Measurements from ENCODE around the gene PXK.

Gene PXK

DNA sequence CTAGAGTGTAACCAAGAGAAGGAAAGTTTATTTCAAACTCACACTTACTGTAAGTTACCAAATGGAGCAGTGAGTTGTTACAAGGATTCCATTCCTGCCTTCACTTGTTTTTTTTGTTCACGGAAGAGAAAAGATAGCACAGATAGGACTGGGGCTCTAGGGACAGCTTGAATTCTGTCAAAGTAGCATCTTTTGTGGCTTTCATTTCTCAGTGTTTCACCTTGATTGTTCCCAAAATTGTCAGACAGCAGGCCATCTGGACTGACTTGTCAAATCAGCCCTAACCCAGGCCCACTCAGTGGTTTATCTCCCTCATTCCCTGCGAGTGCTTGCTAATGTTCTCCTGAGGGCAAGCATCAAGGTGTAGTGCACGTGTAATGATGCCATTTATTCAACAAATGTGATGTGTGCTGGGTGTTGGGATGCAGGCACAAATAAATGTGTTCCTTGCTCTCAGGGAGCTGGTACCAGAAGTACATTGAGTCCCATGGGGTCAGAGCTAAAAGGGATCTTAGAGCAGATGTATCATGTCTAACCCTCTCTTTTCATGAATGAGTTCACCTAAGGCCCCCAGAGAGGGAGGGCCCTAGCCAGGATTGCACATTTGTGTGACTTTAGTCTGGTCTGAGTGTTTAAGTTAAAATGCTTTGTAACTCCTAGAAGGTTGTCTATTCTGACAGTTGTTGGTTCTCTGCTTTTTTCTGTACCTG is 51.8 kb downstream of the PXK start:
- DNase-seq (ENCODE audit: low read depth): no peak

DNA sequence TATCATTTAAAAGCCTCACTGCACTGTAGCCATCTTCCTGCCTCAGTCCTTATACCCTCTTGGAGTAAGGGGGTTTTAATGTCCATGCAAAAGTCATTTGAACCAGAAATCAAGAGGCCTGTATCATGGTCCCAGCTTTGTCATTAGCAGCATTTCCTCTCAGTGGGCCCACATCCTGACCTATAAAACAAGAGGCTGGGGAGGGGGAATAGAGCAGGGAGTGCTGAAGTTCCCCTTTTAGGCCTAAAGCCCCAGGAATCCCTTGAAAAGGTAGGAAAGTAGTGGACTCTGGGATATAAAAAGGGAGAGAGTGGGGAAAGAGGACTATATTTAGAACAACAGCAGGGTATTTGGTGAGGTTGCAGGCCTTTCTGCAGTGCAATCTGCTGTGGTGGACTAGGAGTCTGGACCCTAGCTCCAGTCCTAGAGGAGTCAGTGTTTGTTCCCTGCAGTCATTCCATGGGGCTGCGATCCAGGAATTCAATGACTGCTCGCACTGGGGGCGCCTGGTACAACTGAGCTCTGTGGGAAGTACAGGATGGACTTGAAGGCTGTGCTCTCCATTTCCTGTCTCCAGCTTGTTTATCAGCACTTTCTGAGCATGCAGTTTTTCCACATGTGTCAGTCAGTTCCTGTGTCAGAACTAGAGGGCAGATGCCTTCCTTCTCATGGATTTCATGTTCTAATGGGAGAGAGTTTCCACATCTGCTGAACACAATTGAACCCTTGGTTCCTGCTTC is 54.1 kb downstream of the PXK start:
- no peak for DNase-seq (ENCODE audit: low read depth)

DNA sequence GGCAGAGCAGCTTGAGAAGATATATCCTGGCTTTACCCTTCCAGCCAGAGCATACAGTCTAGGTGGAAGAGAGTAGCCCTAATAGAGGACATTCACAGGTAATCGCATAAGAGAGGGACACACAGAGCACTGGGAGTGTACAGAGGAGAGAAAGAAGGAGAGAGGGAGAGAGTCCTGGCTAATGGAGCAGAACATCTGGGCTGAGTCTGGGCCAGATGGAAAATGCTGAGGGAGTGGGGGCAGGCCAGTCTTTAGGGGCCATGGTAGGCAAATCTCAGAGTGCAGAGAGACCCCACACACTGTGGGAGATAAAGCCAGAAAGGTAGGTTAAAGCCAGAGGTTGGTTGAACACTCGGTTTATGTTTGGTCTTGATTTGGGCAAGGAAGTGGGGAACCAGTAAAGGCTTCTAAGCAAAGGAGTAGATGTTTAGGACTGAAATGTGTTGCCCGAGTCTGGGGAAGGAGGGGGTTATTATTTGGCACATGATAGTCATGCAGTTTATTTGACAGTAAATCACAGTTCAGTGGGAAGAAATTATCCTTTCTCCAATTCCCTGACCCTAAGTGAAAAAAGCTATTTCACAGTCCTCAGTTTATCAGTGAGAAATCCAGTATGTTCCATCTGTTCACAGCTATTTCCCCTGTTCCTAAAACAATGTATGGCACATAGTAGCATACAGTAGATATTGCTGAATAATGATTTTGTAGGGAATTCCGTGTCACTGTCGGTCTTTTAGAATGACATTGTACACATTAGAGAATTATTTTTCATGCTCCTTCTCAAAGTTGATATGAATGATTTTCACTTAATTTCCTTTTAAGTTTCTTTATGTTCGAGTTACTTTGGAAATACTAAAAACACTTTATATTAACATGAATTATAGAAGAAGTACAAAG is 55.2 kb downstream of the PXK start:
- DNase-seq (ENCODE audit: low read depth): no peak

DNA sequence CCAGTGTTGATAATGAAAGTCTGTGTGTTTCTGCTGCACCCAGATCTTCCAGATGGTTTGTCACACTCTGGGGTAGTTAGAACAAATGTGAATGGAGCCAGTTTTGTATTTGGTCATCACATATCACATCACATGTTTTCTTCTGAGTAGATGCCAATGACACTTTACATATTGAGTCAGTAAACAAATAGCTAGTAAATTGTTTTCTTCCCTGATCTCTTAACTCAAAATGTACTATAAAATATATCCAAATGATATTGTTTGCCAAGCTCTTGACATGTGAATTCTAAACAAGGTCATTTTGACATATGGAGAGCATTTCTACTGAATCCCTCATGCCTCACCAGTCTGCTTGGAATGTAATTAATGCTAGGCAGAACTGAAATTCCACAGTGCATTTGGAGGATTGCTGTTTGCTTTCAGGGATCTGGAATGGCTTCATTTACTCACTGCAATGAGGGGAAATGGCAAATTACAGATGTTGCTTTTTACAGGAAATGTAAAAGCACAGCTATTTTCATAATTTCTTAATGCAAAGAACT is 55.9 kb downstream of the PXK start:
- no peak for DNase-seq (ENCODE audit: low read depth)

DNA sequence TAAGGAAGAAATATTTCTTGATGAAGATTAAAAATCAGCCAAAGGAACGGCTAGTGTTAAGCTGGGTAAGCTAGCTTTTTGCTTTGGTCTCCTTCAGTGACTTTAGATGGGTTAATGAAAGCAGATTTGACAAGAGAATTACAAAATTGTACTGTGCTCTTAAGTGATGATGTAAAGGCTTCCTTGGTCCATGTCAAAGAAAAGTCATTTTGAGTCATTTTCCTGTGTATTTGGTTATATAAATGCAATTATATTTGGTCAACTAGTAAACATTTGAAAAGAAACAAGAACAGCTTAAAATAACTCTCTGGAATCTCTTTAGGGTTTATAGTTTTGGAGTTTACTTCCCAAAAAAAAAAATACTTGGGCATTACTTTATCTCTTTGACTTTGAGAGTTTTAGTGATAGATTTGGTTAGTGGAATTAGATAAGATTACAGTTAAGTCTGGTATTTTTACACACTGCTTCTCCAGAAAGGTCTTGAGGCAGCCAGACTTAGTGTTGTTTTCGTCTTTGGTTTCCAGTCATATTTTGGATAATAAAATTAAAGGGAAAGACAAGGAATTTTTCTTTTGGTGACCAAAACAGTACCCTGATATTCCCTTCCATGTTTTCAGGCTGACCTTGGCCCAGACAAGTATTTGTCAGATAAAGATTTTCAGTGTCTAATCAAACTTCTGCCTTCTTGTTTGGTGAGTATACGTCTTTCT is 58.6 kb downstream of the PXK start:
- no peak for DNase-seq (ENCODE audit: low read depth)

DNA sequence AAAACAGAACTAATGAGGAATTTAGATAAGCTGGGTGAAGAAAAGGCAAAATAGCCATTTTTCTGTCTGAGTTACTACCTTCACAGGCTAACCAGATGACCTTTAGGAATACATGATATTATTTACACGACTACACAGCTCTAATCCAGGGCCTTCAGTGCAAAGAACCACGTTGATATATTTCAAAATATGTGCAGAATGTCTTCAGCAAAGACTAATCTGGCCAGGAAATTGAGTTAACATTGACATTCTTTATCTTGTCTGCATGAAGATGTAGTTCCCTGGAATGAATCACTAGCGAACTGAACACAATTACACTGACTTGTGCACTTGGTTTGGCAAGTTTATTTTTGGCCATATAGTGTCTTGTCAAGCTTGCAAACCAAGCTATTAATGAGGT is 59.5 kb downstream of the PXK start:
- DNase-seq (ENCODE audit: low read depth): no peak

DNA sequence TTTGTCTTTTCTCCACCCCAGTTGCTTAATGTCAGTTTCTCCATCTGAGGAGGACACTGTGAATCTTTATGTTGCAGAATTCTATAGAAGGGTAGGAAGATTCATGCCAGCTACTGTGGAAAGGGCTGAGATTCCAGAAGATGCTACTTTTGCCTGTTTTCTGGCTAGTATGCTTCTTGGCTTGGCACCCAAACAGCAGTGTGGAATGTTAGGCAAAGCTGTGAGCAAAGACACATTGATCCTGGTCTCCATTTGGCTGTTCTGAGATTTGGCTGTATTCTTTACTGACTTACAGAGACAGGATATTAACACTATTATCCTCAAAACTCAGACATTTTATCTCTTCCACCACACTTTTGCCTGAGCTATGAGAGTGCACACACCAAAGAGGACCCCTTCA is 61.6 kb downstream of the PXK start:
- no peak for DNase-seq (ENCODE audit: low read depth)

DNA sequence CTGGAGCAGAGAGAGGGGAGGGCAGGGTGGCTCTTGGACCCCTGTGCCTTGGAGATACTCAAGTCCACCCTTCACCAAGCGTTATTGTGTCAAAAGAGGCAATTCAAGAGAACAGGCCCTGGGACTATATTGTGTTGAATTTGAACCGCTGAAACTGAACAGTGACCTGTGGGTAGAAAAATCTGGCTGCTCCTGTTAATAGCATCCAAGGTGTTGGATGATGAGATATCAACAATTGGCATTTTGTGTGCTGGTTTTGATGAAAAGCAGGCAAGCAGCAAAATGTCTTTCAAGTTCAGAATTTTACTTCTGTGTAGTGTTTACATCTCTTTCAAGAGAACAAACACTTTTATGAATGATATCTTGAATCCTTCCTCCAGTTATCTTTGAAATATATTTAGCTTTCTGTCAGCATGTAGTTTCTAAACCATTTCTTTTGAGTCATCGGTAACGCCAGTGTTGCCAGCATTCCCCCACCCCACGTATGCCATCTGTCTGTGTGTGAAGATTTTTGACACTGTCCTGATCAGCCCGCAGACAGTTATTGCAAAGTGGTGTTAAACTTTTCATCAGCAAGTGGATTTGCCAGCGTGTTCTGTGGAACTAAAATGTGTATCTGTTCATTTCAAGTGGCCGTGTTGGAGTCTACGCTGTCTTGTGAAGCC is 66.1 kb downstream of the PXK start:
- DNase-seq (ENCODE audit: low read depth): no peak

DNA sequence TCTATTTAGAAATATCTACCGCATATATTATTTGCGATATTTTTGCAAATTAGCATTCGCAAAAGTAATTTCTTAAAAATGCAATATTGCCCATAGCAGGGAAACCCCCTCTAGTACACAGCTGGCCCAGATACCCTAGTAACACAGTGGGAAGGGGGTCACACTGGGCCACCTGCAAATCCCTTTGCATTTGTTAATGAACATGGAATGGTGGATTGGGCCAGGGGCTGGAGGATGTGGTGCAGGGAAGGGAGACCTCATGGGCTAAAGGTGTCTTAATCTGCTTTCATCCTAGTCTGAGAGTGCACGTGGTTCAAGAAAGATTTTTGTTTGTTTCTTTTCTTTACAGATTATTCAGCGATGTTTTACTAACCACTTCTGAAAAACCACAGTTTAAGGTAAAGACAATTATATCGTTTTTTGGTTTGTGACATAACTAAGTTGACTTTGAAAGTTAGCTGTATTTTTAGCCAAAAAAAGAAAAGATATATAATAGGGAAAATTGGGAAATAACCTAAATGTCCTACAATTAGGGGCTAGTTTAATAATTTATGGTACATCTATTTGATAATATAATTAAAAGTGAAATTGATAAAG is 70.9 kb downstream of the PXK start:
- no peak for DNase-seq (ENCODE audit: low read depth)

DNA sequence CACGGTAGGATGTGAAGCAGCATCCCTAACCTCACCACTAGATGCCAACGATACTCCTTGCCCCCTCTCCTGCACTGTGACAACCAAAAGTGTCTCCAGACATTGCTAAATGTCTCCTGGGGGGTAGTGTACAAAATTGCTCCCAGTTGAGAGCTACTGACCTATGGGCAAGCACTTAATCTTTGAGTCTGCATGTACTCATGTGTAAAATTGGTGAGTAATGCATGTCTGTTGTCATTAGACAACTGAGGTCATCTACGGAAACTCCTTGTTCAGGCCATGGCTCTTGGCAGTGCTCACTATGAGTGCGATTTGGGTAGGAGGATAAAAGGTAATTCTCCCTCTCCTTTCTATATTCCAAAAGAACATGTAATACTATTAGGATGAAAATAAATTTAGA is 71.7 kb downstream of the PXK start:
- DNase-seq (ENCODE audit: low read depth): no peak

DNA sequence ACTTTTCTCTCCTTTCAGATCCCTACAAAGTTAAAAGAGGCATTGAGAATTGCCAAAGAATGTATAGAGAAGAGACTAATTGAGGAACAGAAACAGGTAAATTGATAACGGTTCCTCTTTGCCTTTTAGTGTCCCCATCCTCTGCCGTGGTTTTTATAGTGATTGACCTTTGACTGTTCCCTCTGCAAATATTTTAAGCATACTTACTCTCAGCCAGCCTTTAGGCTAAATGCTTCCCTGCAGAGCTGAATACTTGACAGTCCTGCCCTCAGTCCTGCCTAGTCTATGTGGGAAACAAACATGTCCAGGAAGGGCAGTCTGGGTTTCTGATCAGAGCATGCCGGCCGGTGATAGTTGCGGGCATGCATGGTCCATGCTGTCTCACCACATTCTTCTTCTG is 76.2 kb downstream of the PXK start:
- no peak for DNase-seq (ENCODE audit: low read depth)

DNA sequence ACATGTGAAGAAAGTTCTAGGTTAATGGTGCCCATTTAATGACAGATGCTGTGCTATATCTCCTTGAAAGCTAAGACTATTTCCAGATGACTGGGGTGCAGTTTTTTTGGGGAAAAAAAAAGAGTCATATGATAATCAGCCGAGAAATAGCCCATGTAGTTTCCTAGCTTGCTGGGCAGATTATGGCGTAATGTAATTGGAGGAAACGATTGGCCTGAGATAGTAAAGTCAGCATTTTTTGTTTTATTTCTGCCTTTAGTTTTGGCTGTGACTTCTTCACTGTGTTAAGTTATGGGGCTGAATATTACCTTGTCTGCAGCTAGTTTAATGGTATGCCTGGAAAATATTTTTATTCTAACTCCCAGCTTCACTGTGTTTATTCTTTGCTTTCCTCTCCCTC is 77.0 kb downstream of the PXK start:
- DNase-seq (ENCODE audit: low read depth): no peak

DNA sequence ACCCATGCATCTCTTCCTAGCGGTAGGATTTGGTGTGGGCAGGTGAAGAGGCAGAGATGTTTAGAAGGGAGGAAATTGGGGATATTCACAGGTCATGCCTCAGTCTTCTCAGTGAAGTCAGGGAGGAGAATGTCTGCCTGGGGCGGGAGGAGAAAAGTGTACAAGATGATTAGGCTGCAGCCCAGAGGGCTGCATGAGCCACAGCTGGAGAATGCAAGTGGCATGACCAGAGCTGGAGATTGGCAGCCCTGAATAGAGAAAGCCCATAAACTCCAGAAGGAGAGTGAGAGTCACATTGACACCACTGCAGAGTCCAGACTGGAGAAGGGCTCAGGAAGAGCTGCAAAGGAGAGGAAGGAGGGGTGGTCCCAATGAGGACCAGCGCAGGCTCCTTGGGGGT is 78.3 kb downstream of the PXK start:
- no peak for DNase-seq (ENCODE audit: low read depth)

DNA sequence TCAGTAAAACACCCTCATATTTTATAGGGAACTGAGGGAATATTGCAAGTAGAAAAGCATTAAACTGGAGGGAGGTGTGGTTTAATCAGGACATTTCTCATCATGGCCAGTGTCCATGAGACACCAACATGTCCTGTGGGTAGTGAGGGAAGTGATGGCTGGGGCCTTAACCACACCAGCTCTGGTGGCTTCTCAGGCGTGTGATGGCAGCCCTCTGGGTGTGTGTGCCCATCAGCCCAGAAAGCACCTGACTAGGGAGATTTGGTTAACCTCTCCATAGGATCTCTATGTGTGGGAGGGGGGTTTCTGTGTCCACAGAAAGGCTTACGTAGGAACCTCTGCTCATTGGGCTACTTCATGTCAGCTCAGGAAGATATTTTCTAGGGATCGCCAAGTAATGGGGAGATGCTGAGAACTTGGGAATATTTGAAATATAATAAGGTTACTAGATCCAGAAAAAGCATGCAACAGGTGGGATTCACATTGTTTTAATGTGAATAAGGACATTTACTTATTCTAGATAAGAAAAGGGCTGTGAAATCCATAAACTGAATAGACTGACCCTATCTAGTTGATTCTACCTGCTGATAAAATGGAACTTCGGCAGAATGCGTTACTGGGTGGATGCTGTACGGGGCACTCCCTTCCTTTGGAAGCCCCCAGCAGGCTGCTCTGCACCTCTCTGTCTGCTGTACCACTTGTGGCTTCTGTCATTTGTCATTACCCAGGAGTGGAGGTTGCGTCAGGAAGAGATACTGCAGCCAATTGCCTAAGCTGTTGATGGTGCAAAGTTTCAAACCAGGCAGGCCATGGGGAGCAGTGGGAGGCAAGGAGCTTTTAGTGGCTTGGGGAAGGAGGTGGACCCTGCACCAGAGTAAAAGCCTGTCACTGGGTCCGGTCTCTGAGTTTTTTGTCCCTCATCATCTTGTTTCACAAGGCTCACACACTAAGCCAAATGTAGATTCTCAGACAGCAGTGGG is 79.4 kb downstream of the PXK start:
- DNase-seq (ENCODE audit: low read depth): no peak

DNA sequence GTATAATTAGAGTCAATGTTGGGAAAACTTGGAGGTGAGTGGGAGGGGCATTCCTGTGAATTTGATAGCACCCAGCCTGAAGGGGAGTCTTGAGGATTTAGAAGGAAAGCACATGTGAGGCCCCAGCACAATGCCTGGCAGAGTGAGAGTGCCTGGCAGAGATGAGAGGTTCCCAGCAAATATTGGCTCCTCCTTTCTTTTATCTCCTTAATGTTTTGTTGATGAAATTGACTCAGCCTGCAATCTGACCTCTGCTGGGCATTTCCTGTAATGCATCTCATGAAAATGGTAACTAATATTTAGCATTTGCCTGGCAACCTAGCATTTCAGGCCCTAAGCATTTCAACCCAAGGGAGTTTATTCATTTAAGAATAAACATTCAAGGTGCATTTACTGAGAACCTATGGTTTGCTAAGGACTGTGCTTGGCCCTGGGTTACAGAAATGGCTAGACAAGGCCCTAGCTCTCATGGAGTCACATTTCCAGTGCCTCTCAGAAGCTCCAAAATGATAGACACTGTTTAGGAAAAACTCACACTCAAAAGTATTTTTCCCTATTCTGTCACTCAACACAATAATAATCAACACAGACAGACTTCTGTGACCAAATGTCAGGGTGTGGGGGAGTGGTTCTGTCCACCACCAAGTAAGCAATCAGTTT is 82.0 kb downstream of the PXK start:
- peak; percentile 4 for DNase-seq (ENCODE audit: low read depth)

DNA sequence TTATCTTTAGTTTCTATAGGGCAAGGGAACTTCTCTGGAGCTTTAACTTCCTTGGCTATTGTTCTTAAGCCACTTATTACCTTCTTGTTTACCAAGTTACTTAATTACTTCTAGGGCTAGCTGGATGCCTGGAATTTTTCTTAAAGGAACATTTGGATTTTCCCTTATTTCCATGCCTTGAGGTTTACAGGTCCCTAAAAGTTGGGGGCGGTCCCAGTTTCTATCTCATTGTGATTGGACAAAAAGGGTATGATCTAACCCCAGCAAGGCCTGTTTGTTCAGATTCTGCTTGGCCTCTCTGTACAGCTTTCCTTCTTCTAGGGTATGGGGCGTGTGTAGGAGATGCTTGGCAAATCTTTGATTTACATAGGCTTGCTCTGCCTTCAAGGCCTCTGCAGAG is 83.5 kb downstream of the PXK start:
- no peak for DNase-seq (ENCODE audit: low read depth)

DNA sequence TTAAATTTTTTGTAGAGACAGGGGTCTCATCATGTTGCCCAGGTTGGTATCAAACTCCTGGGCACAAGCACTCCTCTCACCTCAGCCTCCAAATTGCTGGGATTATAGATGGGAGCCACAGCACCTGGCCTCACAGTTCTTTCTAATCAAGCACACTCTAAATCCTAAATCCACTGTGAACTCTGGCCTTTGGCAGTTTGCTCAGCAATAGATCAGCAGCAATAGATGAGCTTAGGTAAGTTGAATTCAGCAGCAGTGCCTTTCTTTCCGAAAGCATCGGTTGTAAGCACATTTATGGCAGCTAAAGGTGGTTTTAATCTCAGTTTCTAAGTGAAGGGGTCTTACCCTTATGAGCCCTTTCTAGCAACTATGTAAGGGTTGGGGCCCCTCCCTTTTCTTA is 84.4 kb downstream of the PXK start:
- no peak for DNase-seq (ENCODE audit: low read depth)

DNA sequence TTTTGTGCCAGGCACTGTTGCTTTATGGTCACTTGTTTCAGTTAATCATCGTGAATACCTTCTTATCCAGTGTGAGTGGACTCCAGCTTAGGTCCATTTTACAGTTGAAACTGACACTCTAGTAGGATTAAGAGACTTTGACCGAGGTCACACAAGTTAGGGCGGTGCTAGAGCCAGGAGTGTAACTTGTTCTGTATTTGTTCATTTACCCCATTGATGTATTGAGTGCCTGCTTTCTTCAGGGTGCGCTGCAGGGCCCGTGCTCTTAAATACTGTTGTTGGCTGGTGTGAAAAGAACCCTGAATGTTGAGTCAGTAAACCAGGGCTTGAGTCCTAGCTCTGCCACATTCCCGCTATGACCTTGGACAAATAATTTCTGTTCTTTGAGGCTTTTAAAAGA is 85.5 kb downstream of the PXK start:
- DNase-seq (ENCODE audit: low read depth): no peak

DNA sequence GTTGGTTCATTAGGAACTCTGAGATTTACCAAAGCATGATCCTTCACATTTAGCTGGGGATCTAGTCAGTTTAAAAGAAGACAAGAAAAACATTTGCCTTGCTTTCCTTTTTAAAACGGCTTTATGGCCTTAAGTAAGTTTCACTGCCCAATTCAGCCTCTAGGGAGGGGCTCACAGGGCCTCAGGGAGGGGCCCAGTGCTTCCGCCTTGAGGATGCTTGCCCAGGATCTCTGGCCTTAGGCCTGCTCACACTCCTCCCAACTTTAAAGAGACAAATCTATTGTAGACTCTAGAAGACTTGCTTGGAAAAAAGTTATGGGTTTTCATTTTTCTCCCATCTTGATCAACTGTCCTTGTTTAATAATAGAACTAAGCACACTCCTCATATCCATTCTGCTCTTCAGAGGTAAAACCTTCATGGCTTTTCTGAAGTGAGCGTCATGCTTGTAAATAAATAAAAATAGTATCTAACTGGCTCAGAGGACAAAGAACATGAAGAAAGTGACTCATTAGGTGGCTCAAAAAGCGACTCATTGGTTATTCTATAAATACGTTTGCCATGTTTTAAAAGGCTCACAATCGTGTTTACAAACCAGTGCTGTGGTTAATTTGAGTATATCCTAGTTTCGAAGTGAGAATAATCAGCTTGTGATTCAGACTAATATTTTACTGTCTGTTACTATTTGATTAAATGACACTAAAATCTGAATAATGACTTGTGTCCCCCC is 87.3 kb downstream of the PXK start:
- DNase-seq (ENCODE audit: low read depth): no peak
